Endothelial cell of umbilical vein (primary cell): ENCODE data around the gene KLHL30.
A peak's percentile ranks its signal among the peaks of the same experiment; 100 is the strongest.

Experiments
- EZH2 ChIP-seq: IDR thresholded peaks from 2 replicates; pipeline ENCODE4 v1.6.1; 2012; ENCODE audit warnings: borderline replicate concordance, low read depth, mild to moderate bottlenecking, moderate library complexity, low read length, inconsistent platforms; ENCODE audit not compliant: severe bottlenecking
- GATA2 ChIP-seq: IDR thresholded peaks from 2 replicates; pipeline ENCODE4 v1.7.0; 2011; ENCODE audit warnings: low read depth, mild to moderate bottlenecking, moderate library complexity, mixed read lengths, low read length; ENCODE audit not compliant: insufficient read length, insufficient read depth
- JUN ChIP-seq: IDR thresholded peaks from 2 replicates; pipeline ENCODE4 v1.6.1; 2011; ENCODE audit warnings: borderline replicate concordance, low read depth; ENCODE audit not compliant: insufficient read length, insufficient read depth
- MYC ChIP-seq: IDR thresholded peaks from one replicate; pipeline ENCODE4 v1.6.1; 2011; ENCODE audit warnings: mild to moderate bottlenecking, low read depth, low read length
- POLR2A ChIP-seq: IDR thresholded peaks from 2 replicates; pipeline ENCODE4 v1.6.1; 2012; ENCODE audit warnings: low read depth, mild to moderate bottlenecking, control low read depth, low read length
- POLR2AphosphoS5 ChIP-seq: IDR thresholded peaks from 2 replicates; pipeline ENCODE4 v1.6.1; 2012; ENCODE audit warnings: low read depth, mild to moderate bottlenecking, control low read depth, low read length, moderate library complexity; ENCODE audit not compliant: insufficient read depth
- TF ChIP-seq, protein P1 (sequence below), 2 donors: IDR thresholded peaks; 1 replicate in 1 of 2; 2 replicates in 1 of 2; pipeline ENCODE4 v1.5.1; 2011; ENCODE audit warnings: low read length in 2 of 2, mild to moderate bottlenecking in 2 of 2, moderate library complexity in 2 of 2, control low read depth in 1 of 2, inconsistent platforms in 1 of 2, low read depth in 1 of 2; ENCODE audit not compliant: insufficient read depth in 1 of 2; ENCODE audit errors: extremely low read depth in 1 of 2
- TF ChIP-seq, protein P2 (sequence below): IDR thresholded peaks from 2 replicates; pipeline ENCODE4 v1.6.1; 2011; ENCODE audit not compliant: insufficient read depth, insufficient read length

GRCh38 chr2:238167344-238167715 lies 28.9 kb downstream of the KLHL30 start:
- TF ChIP-seq, protein P1, sequence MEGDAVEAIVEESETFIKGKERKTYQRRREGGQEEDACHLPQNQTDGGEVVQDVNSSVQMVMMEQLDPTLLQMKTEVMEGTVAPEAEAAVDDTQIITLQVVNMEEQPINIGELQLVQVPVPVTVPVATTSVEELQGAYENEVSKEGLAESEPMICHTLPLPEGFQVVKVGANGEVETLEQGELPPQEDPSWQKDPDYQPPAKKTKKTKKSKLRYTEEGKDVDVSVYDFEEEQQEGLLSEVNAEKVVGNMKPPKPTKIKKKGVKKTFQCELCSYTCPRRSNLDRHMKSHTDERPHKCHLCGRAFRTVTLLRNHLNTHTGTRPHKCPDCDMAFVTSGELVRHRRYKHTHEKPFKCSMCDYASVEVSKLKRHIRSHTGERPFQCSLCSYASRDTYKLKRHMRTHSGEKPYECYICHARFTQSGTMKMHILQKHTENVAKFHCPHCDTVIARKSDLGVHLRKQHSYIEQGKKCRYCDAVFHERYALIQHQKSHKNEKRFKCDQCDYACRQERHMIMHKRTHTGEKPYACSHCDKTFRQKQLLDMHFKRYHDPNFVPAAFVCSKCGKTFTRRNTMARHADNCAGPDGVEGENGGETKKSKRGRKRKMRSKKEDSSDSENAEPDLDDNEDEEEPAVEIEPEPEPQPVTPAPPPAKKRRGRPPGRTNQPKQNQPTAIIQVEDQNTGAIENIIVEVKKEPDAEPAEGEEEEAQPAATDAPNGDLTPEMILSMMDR (IDR thresholded peaks at IDR 0.05; ENCODE audit: extremely low read depth in 1 of 2, insufficient read depth in 1 of 2, low read depth in 1 of 2, low read length in 2 of 2), result no peak
- peak; percentile 39 for TF ChIP-seq POLR2A
- no peak for TF ChIP-seq MYC
- no peak for TF ChIP-seq EZH2
- no peak for TF ChIP-seq POLR2AphosphoS5
- no peak for TF ChIP-seq GATA2
- TF ChIP-seq, protein P2, sequence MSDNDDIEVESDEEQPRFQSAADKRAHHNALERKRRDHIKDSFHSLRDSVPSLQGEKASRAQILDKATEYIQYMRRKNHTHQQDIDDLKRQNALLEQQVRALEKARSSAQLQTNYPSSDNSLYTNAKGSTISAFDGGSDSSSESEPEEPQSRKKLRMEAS, result no peak
- no peak for TF ChIP-seq JUN
